ENCODE results near the gene MBD5.

GRCh38 chr2:148165975-148166374 lies 145.1 kb downstream of the MBD5 start:
- TF ChIP-seq POLR2A (IDR thresholded peaks at IDR 0.05) (no peak), CTCF (IDR thresholded peaks at IDR 0.05) (no peak), POLR2AphosphoS5 (IDR thresholded peaks at IDR 0.05) (no peak)

All from prostate gland (tissue), 2 donors.